Colonic mucosa (tissue), 4 donors: ENCODE data around the gene WDR33. TPM values are rescaled to one million over a fixed set of nuclear protein-coding genes. Genes with fewer than 3 reads are reported as not detected.

Experiments used
- DNase-seq: peaks from one replicate; pipeline ENCODE4 v3.0.0-alpha.2; 2020
- H3K27ac ChIP-seq: fragments of 200-600 bp; one replicate; pipeline ENCODE4 v1.8.0; 2021
- H3K27me3 ChIP-seq: fragments of 200-600 bp; one replicate; pipeline ENCODE4 v1.8.0; 2021
- H3K36me3 ChIP-seq: fragments of 200-600 bp; one replicate; pipeline ENCODE4 v1.8.0; 2021
- H3K4me1 ChIP-seq: fragments of 200-600 bp; one replicate; pipeline ENCODE4 v1.8.0; 2021; ENCODE audit warnings: mild to moderate bottlenecking
- H3K4me3 ChIP-seq: fragments of 200-600 bp; one replicate; pipeline ENCODE4 v1.8.0; 2021
- H3K9ac ChIP-seq, 2 donors: one replicate each; pipeline ENCODE4 v1.7.0; 2013; ENCODE audit warnings: control low read depth in 2 of 2, low read depth in 2 of 2, low read length in 2 of 2
- H3K9me3 ChIP-seq: fragments of 200-600 bp; one replicate; pipeline ENCODE4 v1.8.0; 2021
- intact Hi-C: fragments of 100-400 bp; cut with DNase I; formaldehyde crosslinking; loops from one replicate; pipeline ENCODE4 v1.14.1; 2022
- total RNA-seq, 2 donors: library from RNA; stranded (reverse); fragmentation: NEBNext Ultra II Directional in 1 of 2; extraction: Animal tissue kit (Norgen Biotek cat#: 25700) in 1 of 2; gene quantifications; one replicate each; pipeline ENCODE4 v1.2.1, GENCODE V29; 2021
- TF ChIP-seq, protein P1 (sequence below): fragments of 200-600 bp; IDR thresholded peaks from one replicate; pipeline ENCODE4 v1.8.0; 2022; ENCODE audit warnings: antibody characterized with exemption, mild to moderate bottlenecking
- donor health status: healthy.
- donor health status: DM: no; HTN: no; CAD: no.
- donor health status: DM: no; HTN: no; CAD: no.

Gene WDR33
- total RNA-seq, 2 donors from 2014 or later, result 48.1 to 59.4 TPM

- Histone ChIP-seq H3K36me3 (peaks cover 10% of the 10 kb centered on the region), H3K9ac (no peak overlapping the region), H3K4me1 (no peaks in the 10 kb centered on the region), H3K27me3 (no peaks in the 10 kb centered on the region), H3K4me3 (no peak overlapping the region), H3K27ac (no peak overlapping the region), H3K9me3 (no peaks in the 10 kb centered on the region)
- TF ChIP-seq, protein P1, sequence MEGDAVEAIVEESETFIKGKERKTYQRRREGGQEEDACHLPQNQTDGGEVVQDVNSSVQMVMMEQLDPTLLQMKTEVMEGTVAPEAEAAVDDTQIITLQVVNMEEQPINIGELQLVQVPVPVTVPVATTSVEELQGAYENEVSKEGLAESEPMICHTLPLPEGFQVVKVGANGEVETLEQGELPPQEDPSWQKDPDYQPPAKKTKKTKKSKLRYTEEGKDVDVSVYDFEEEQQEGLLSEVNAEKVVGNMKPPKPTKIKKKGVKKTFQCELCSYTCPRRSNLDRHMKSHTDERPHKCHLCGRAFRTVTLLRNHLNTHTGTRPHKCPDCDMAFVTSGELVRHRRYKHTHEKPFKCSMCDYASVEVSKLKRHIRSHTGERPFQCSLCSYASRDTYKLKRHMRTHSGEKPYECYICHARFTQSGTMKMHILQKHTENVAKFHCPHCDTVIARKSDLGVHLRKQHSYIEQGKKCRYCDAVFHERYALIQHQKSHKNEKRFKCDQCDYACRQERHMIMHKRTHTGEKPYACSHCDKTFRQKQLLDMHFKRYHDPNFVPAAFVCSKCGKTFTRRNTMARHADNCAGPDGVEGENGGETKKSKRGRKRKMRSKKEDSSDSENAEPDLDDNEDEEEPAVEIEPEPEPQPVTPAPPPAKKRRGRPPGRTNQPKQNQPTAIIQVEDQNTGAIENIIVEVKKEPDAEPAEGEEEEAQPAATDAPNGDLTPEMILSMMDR, result no peak
- no peak for DNase-seq
- intact Hi-C loops, result no loop called here
These were observed 41.4 kb upstream of the WDR33 start for GRCh38 chr2:127852388-127852787.

- Histone ChIP-seq H3K27ac (no peak overlapping the region), H3K4me3 (no peak overlapping the region), H3K4me1 (no peaks in the 10 kb centered on the region), H3K9me3 (no peaks in the 10 kb centered on the region), H3K27me3 (no peaks in the 10 kb centered on the region), H3K9ac (no peak overlapping the region), H3K36me3 (peaks cover 10% of the 10 kb centered on the region)
- intact Hi-C loops, result no loop called here
- TF ChIP-seq, protein P1, result no peak
- DNase-seq, result no peak
These were observed 37.0 kb upstream of the WDR33 start for GRCh38 chr2:127847931-127848330.

DNA sequence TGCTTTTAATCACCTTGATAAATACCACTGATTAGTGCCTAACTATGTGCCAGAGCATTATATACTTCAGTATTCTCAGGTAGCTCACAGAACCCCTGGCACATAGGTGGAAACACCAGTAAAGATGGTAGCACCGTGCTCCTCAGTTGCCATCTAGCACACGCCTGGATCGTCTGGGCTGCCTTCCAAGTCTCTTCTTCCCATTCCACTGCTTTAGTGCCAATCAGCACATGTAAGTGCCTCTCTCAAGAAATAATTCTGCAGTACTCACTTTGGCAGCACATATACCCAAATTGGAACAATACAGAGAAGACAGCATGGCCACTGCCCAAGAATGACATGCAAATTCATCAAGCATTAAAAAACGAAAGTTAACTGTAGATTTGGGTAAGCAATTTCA lies 34.0 kb upstream of the WDR33 start:
- intact Hi-C loops, result no loop called here
- Histone ChIP-seq H3K9ac (no peak overlapping the region), H3K36me3 (peaks cover 5% of the 10 kb centered on the region), H3K9me3 (no peaks in the 10 kb centered on the region), H3K27me3 (no peaks in the 10 kb centered on the region), H3K4me3 (no peak overlapping the region), H3K27ac (no peak overlapping the region), H3K4me1 (no peaks in the 10 kb centered on the region)
- TF ChIP-seq, protein P1, result no peak
- DNase-seq, result no peak

- intact Hi-C loops, result no loop called here
- Histone ChIP-seq H3K4me1 (no peaks in the 10 kb centered on the region), H3K9me3 (no peaks in the 10 kb centered on the region), H3K27ac (no peak overlapping the region), H3K36me3 (no peaks in the 10 kb centered on the region), H3K4me3 (no peak overlapping the region), H3K27me3 (no peaks in the 10 kb centered on the region), H3K9ac (no peak overlapping the region)
- TF ChIP-seq, protein P1, result no peak
- DNase-seq, result no peak
These were observed 32.7 kb upstream of the WDR33 start for GRCh38 chr2:127843677-127844076.

DNA sequence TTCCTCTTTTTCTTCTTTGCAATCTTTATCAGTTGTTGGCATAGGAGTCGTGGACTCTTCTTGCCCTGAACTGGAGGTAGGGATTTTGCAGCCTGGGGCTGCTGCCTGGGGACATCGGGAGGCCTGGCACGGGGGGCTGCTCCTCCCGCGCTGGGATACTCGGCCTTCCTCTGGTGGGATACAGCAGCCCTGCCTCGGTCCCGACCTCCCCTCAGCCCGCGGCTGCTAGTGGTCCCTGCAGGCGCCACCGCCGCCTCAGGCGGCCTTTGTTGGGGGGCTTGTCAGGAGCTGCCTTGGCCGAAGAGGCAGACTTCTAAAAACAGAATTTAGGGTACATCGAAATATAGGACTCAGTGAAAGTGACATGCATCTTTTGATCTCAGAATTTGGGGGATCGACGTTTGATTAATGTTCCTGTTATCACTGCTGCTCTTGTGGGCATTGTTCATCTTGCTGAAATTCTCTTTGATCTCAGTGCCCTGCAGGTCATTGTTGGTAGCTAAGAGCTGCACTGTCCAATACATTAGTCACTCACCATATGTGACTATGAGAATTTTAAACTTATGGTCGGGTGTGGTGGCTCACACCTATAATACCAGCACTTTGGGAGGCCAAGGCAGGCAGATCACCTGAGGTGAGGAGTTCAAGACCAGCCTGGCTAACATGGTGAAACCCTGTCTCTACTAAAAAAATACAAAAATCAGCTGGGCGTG lies 30.7 kb upstream of the WDR33 start:
- TF ChIP-seq, protein P1, result no peak
- H3K9ac ChIP-seq, result no peak overlapping the region
- H3K27me3 ChIP-seq, result no peaks in the 10 kb centered on the region
- no peak overlapping the region for H3K4me3 ChIP-seq
- H3K27ac ChIP-seq, result no peak overlapping the region
- no peaks in the 10 kb centered on the region for H3K36me3 ChIP-seq
- intact Hi-C loops, result no loop called here
- DNase-seq, result no peak
- no peaks in the 10 kb centered on the region for H3K9me3 ChIP-seq
- H3K4me1 ChIP-seq, result no peaks in the 10 kb centered on the region
